HFFc6 (cell line): ENCODE data around the gene CLEC6A. TPM values are rescaled to one million over a fixed set of nuclear protein-coding genes. Genes with fewer than 3 reads are reported as not detected.

Source experiments
- DNase-seq: peaks from one replicate; pipeline ENCODE4 v3.0.0-alpha.2; 2018
- H3K27ac Mint-ChIP-seq: 2 replicates; pipeline ENCODE4 v1.8.0; 2020; ENCODE audit warnings: mild to moderate bottlenecking, mixed read lengths
- H3K27me3 Mint-ChIP-seq: 2 replicates; pipeline ENCODE4 v1.8.0; 2021; ENCODE audit warnings: mild to moderate bottlenecking, moderate library complexity, mixed read lengths; ENCODE audit not compliant: insufficient read depth
- H3K36me3 Mint-ChIP-seq: 2 replicates; pipeline ENCODE4 v1.8.0; 2021; ENCODE audit warnings: low read depth, mixed read lengths
- H3K4me1 Mint-ChIP-seq: 2 replicates; pipeline ENCODE4 v1.8.0; 2020; ENCODE audit warnings: low read depth, mixed read lengths
- H3K4me3 Mint-ChIP-seq: 2 replicates; pipeline ENCODE4 v1.8.0; 2020; ENCODE audit warnings: mild to moderate bottlenecking, moderate library complexity, mixed read lengths
- H3K9me3 Mint-ChIP-seq: 2 replicates; pipeline ENCODE4 v1.8.0; 2020; ENCODE audit warnings: mild to moderate bottlenecking, mixed read lengths
- total RNA-seq, 6 experiments: library from RNA; stranded (reverse); fragmentation: NEBNext Ultra II Directional; extraction: Animal tissue kit (Norgen Biotek cat#: 25700); gene quantifications; 2 replicates in 1 of 6; 3 replicates in 5 of 6; pipeline ENCODE4 v1.2.3, GENCODE V29; 2021
- TF ChIP-seq, protein P1 (sequence below): fragments of 200-600 bp; sonication (generic); IDR thresholded peaks from 2 replicates; pipeline ENCODE4 v1.5.0; 2021; ENCODE audit warnings: antibody characterized with exemption, mild to moderate bottlenecking

The CLEC6A gene
- total RNA-seq, 6 experiments from 2014 or later: not detected

DNA sequence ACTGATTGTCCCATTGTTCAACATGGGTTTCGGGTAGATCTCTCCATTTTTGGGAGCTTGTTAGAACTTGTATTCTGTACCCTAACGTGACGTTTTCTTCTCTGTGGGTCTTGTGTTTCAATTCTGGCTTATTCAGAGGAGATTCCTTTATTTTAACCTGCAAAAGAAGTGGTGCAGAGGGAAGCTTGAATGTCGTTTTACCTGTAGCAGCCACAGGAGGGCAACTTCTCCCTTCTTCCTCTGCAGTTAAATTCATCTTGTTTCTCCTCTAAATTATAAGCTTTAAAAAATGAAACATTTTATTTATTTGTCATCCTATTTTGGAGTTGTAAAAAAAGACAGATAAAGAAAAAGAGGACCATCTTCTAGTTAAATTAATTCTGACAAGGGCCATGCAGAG, 43.9 kb downstream of the CLEC6A start:
- Mint-ChIP-seq H3K36me3 (no peaks in the 10 kb centered on the region), H3K27me3 (no peaks in the 10 kb centered on the region; the same call in 1 of the 2 replicates), H3K4me3 (no peak overlapping the region), H3K4me1 (no peaks in the 10 kb centered on the region), H3K27ac (no peak overlapping the region), H3K9me3 (no peaks in the 10 kb centered on the region; the same call in 1 of the 2 replicates)
- DNase-seq: no peak
- TF ChIP-seq, protein P1, sequence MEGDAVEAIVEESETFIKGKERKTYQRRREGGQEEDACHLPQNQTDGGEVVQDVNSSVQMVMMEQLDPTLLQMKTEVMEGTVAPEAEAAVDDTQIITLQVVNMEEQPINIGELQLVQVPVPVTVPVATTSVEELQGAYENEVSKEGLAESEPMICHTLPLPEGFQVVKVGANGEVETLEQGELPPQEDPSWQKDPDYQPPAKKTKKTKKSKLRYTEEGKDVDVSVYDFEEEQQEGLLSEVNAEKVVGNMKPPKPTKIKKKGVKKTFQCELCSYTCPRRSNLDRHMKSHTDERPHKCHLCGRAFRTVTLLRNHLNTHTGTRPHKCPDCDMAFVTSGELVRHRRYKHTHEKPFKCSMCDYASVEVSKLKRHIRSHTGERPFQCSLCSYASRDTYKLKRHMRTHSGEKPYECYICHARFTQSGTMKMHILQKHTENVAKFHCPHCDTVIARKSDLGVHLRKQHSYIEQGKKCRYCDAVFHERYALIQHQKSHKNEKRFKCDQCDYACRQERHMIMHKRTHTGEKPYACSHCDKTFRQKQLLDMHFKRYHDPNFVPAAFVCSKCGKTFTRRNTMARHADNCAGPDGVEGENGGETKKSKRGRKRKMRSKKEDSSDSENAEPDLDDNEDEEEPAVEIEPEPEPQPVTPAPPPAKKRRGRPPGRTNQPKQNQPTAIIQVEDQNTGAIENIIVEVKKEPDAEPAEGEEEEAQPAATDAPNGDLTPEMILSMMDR: no peak

DNA sequence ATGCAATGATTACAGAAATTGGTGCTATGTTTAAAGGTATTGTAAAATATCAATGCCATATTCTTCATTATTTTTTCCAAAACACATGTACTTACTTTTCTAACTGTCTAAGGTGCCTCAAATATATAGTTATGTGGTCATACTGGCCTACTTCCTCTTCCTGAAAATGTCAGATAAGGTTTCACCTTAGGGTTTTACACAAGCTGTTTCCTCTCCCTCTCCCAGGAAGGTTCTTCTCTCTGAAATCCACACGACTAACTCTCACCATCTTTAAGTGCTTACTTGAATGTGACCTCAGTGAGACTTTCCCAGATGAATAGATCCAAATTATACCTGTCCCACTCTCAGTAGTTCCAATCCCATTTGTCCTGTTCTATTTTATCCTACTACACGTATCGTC, 46.0 kb downstream of the CLEC6A start:
- Mint-ChIP-seq H3K9me3 (no peaks in the 10 kb centered on the region; the same call in 1 of the 2 replicates), H3K4me3 (no peak overlapping the region), H3K4me1 (no peaks in the 10 kb centered on the region), H3K36me3 (no peaks in the 10 kb centered on the region), H3K27ac (no peak overlapping the region), H3K27me3 (no peaks in the 10 kb centered on the region; the same call in 1 of the 2 replicates)
- TF ChIP-seq, protein P1: no peak
- DNase-seq: no peak

DNA sequence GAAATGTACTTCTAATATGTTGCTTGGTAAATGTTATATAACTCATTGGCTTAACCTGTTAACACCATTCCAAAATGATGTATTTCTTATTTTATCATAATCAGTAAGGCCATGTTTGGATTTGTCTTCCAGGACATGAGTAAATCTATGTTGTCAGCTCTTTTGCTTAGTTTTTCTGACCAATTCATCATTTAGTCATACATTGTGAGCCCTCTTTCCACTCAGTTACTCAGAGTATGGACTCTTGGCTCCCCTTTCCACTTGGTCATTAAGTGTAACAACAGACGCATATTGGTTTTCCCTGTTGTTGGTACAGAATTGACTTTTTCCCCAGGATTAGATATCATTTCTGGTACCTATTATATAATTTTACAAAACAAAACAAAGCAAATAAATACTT, 48.6 kb downstream of the CLEC6A start:
- Mint-ChIP-seq H3K36me3 (no peaks in the 10 kb centered on the region), H3K4me1 (no peaks in the 10 kb centered on the region), H3K9me3 (no peaks in the 10 kb centered on the region; the same call in 1 of the 2 replicates), H3K27ac (no peak overlapping the region), H3K4me3 (no peak overlapping the region), H3K27me3 (no peaks in the 10 kb centered on the region)
- DNase-seq: no peak
- TF ChIP-seq, protein P1: no peak

DNA sequence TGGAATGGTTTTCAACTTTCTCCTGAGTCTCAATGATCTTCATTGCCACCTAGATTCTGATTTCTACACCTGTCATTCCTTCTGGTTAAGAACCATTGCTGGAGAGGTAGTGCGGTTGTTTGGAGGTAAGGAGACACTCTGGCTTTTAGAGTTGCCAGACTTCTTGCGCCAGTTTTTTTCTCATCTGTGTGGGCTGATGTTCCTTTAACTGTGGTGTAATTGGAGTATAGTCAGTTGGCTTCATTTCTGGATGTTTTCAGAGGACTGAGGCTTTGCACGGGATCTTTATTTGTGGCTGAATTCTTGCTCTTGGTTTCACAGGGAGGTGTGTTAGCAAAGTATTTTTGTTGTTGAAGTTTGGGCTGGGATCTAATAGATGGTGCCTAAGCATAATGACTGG, 51.8 kb downstream of the CLEC6A start:
- Mint-ChIP-seq H3K27ac (no peak overlapping the region), H3K9me3 (peaks cover 12% of the 10 kb centered on the region; the same call in 1 of the 2 replicates), H3K4me1 (no peaks in the 10 kb centered on the region), H3K27me3 (no peaks in the 10 kb centered on the region; the same call in 1 of the 2 replicates), H3K4me3 (no peak overlapping the region), H3K36me3 (no peaks in the 10 kb centered on the region)
- no peak for DNase-seq
- TF ChIP-seq, protein P1: no peak

DNA sequence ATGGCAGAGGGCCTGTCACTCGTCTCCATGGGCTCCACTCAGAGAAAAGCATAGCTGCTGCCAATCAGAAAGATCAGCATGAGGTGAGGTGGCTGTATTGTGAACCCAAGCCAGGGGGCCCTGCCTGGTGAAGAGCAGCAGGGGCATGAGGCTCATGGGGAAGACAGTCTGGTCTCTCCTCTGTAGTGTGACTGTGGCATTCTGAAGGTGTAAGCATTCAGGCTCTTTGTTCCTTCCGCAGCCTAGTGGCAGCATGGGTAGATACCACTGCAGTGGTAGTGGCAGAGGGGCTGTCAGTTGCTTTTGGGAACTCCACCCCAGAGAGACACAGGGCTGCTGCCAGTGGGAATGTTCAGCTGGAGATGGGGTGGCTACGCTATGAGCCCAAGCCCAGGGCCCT, 52.5 kb downstream of the CLEC6A start:
- TF ChIP-seq, protein P1: no peak
- DNase-seq: no peak
- Mint-ChIP-seq H3K9me3 (peaks cover 12% of the 10 kb centered on the region; the same call in 1 of the 2 replicates), H3K27ac (no peak overlapping the region), H3K4me3 (no peak overlapping the region), H3K4me1 (no peaks in the 10 kb centered on the region), H3K27me3 (no peaks in the 10 kb centered on the region; the same call in 1 of the 2 replicates), H3K36me3 (no peaks in the 10 kb centered on the region)
